ENCODE measurements around the gene ALDH3B1.

The ALDH3B1 gene

GRCh38 chr11:68047437-68048290, 37.5 kb downstream of the ALDH3B1 start:
- no peak for DNase-seq

- DNase-seq, result no peak
These were observed 38.8 kb downstream of the ALDH3B1 start for GRCh38 chr11:68048681-68049508.

- DNase-seq, result no peak
These were observed 39.6 kb downstream of the ALDH3B1 start for GRCh38 chr11:68049509-68050370.

- no peak for DNase-seq
These were observed 40.3 kb downstream of the ALDH3B1 start for GRCh38 chr11:68050371-68050841.

- no peak for DNase-seq
These were observed 41.3 kb downstream of the ALDH3B1 start for GRCh38 chr11:68051191-68052136.

GRCh38 chr11:68052137-68052873, 42.2 kb downstream of the ALDH3B1 start:
- DNase-seq, result no peak

- no peak for DNase-seq
These were observed 43.0 kb downstream of the ALDH3B1 start for GRCh38 chr11:68053117-68053516.

- DNase-seq, result no peak
These were observed 44.1 kb downstream of the ALDH3B1 start for GRCh38 chr11:68053981-68054812.

GRCh38 chr11:68056317-68057285, 46.5 kb downstream of the ALDH3B1 start:
- no peak for DNase-seq

- no peak for DNase-seq
These were observed 47.7 kb downstream of the ALDH3B1 start for GRCh38 chr11:68057807-68058206.

- DNase-seq, result no peak
These were observed 51.4 kb downstream of the ALDH3B1 start for GRCh38 chr11:68061508-68061907.

GRCh38 chr11:68064926-68065325, 54.8 kb downstream of the ALDH3B1 start:
- no peak for DNase-seq

- no peak for DNase-seq
These were observed 55.7 kb downstream of the ALDH3B1 start for GRCh38 chr11:68065841-68066240.

GRCh38 chr11:68066742-68067141, 56.6 kb downstream of the ALDH3B1 start:
- no peak for DNase-seq

GRCh38 chr11:68067991-68068390, 57.9 kb downstream of the ALDH3B1 start:
- DNase-seq, result no peak

GRCh38 chr11:68071281-68072048, 61.3 kb downstream of the ALDH3B1 start:
- DNase-seq, result no peak

GRCh38 chr11:68074584-68075352, 64.6 kb downstream of the ALDH3B1 start:
- DNase-seq, result no peak

Measured in activated CD4-positive, alpha-beta T cell treated with anti-CD3 and anti-CD28 coated beads, Interleukin-2, amount 50 U/mL, for 1 hour (primary cell).